ENCODE results near the gene GYS1. TPM values are rescaled to one million over a fixed set of nuclear protein-coding genes. Genes with fewer than 3 reads are reported as not detected.

GYS1 gene
- total and polyA plus RNA-seq, 2 of the 8 experiments (the other 6 are each of a cell fraction or from before 2014, with no cell fraction given), result 30.0 to 38.7 TPM

- TF ChIP-seq CHD7 (IDR thresholded peaks at IDR 0.05; ENCODE audit: insufficient replicate concordance, low read length) (no peak), EZH2 (IDR thresholded peaks at IDR 0.05; ENCODE audit: low read depth, low read length, severe bottlenecking) (no peak), NANOG (IDR thresholded peaks at IDR 0.05; ENCODE audit: insufficient read depth, low read depth, low read length, poor library complexity, severe bottlenecking) (no peak), RAD21 (IDR thresholded peaks at IDR 0.05 in 1 of 2, conservative IDR thresholded peaks at IDR 0.05 in 1 of 2; ENCODE audit: low read depth in 2 of 2, low read length in 2 of 2) (peak in 1 of 2 experiments; percentile 8; a peak in 2 of 4 replicates), YY1 (IDR thresholded peaks at IDR 0.05; ENCODE audit: low read depth, low read length) (peak; percentile 88), SAP30 (IDR thresholded peaks at IDR 0.05; ENCODE audit: insufficient read depth, insufficient replicate concordance, low read length) (no peak), CREB1 (IDR thresholded peaks at IDR 0.05) (peak; percentile 75), MAFK (IDR thresholded peaks at IDR 0.05; ENCODE audit: low read depth, low read length) (no peak), NRF1 (IDR thresholded peaks at IDR 0.05; ENCODE audit: low read depth, low read length) (no peak)
These were observed at the start of gene GYS1, which contains the start of gene RUVBL2 (continued) for GRCh38 chr19:48993175-48994034.

Measured in H1 (cell line).